SK-N-SH treated with all-trans-retinoic acid at 6 μM for 48 hours (cell line): Measurements from ENCODE around the gene ARL6IP4.

ENCODE experiments used
- BACH2 ChIP-seq: fragments of 250-450 bp; sonication (Bioruptor Pico); IDR thresholded peaks from 2 replicates; pipeline ENCODE4 v1.9.0; 2021; ENCODE audit warnings: mild to moderate bottlenecking, borderline replicate concordance
- ZNF70 ChIP-seq: fragments of 450-650 bp; formaldehyde crosslinking; IDR thresholded peaks from 2 replicates; pipeline ENCODE4 v1.5.0; 2020; ENCODE audit warnings: mild to moderate bottlenecking, moderate library complexity
- TF ChIP-seq, protein P1 (sequence below): fragments of 250-450 bp; sonication (Bioruptor Pico); IDR thresholded peaks from 2 replicates; pipeline ENCODE4 v1.8.0; 2021; ENCODE audit warnings: low read depth, mild to moderate bottlenecking, moderate library complexity, borderline replicate concordance

- TF ChIP-seq, protein P1, sequence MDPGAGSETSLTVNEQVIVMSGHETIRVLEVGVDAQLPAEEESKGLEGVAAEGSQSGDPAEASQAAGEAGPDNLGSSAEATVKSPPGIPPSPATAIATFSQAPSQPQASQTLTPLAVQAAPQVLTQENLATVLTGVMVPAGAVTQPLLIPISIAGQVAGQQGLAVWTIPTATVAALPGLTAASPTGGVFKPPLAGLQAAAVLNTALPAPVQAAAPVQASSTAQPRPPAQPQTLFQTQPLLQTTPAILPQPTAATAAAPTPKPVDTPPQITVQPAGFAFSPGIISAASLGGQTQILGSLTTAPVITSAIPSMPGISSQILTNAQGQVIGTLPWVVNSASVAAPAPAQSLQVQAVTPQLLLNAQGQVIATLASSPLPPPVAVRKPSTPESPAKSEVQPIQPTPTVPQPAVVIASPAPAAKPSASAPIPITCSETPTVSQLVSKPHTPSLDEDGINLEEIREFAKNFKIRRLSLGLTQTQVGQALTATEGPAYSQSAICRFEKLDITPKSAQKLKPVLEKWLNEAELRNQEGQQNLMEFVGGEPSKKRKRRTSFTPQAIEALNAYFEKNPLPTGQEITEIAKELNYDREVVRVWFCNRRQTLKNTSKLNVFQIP (CRISPR knock-in tag), result no peak
- TF ChIP-seq BACH2 (CRISPR knock-in tag) (no peak), ZNF70 (no peak)
These were observed 8.2 kb downstream of the ARL6IP4 start for GRCh38 chr12:122988612-122989212.
